GM12878 (cell line): Measurements from ENCODE around the gene PIWIL4. TPM values are rescaled to one million over a fixed set of nuclear protein-coding genes. Genes with fewer than 3 reads are reported as not detected.

Source experiments
- CBX5 ChIP-seq: sonication (generic); IDR thresholded peaks from 2 replicates; pipeline ENCODE4 v1.6.1; 2016; ENCODE audit warnings: low read depth, moderate library complexity, mild to moderate bottlenecking, inconsistent platforms
- LARP7 ChIP-seq: fragments of 450-650 bp; IDR thresholded peaks from 2 replicates; pipeline ENCODE4 v1.6.1; 2017; ENCODE audit warnings: mild to moderate bottlenecking
- polyA plus RNA-seq, 11 experiments: library from polyadenylated mRNA; depleted of rRNA in 4 of 11; unstranded in 6 of 11; stranded (reverse) in 5 of 11; fragments of >200 nt; fragmentation: Nextera tagmentation in 4 of 11; fragmentation: Illumina TruSeq in 1 of 11; extraction: Ambion mirVana in 4 of 11; extraction: Trizol in 1 of 11; gene quantifications; 1 replicate in 1 of 11; 2 replicates in 10 of 11; pipeline versions ENCODE4 v1.2.1 to v1.2.3, GENCODE V29; 2011 to 2016; ENCODE audit warnings: inconsistent platforms in 2 of 11, missing spikeins in 2 of 11, low read depth in 1 of 11
- total RNA-seq, 4 experiments: library from RNA; depleted of rRNA in 3 of 4; stranded (reverse); fragments of >200 nt in 3 of 4; fragmentation: Illumina TruSeq in 1 of 4; extraction: Trizol in 1 of 4; gene quantifications; 2 replicates each; pipeline versions ENCODE4 v1.2.1 to v1.2.3, GENCODE V29; 2013 to 2021
- TF ChIP-seq, protein P1 (sequence below): fragments of 450-650 bp; IDR thresholded peaks from 2 replicates; pipeline ENCODE4 v1.6.1; 2016; ENCODE audit warnings: mild to moderate bottlenecking
- TF ChIP-seq, protein P2 (sequence below): fragments of 150-350 bp; IDR thresholded peaks from 2 replicates; pipeline ENCODE4 v1.6.1; 2014; ENCODE audit warnings: mild to moderate bottlenecking, low read depth, low read length
- TF ChIP-seq, protein P3 (sequence below): fragments of 450-650 bp; formaldehyde crosslinking; IDR thresholded peaks from 2 replicates; pipeline ENCODE4 v1.4.0; 2020; ENCODE audit warnings: mild to moderate bottlenecking, moderate library complexity

PIWIL4 gene
- total and polyA plus RNA-seq, 10 of the 15 experiments (the other 5 are each of a cell fraction or from before 2014, with no cell fraction given), result 0.23 to 13.3 (median 0.47) TPM

DNA sequence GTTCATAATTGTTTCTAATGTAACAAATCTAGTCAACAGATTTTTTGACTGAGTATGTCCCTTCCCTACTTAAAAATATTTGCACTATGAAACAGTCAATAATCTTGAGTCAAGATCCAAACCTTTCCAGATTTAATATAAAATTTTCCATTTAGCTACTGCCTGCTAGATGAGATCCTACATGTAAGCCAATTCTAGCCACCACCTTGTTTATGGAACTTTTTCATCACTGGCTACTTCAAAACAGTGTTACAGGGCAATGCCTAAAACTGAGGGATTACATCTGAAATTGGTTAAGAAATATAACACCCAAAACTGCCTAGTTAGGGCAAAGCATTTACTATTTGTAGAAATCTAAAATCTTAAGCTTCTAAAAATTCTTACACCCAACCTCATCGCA lies 34.0 kb upstream of the PIWIL4 start (continued):
- TF ChIP-seq, protein P1, sequence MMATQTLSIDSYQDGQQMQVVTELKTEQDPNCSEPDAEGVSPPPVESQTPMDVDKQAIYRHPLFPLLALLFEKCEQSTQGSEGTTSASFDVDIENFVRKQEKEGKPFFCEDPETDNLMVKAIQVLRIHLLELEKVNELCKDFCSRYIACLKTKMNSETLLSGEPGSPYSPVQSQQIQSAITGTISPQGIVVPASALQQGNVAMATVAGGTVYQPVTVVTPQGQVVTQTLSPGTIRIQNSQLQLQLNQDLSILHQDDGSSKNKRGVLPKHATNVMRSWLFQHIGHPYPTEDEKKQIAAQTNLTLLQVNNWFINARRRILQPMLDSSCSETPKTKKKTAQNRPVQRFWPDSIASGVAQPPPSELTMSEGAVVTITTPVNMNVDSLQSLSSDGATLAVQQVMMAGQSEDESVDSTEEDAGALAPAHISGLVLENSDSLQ, result no peak
- TF ChIP-seq LARP7 (no peak), CBX5 (no peak)
- TF ChIP-seq, protein P2, sequence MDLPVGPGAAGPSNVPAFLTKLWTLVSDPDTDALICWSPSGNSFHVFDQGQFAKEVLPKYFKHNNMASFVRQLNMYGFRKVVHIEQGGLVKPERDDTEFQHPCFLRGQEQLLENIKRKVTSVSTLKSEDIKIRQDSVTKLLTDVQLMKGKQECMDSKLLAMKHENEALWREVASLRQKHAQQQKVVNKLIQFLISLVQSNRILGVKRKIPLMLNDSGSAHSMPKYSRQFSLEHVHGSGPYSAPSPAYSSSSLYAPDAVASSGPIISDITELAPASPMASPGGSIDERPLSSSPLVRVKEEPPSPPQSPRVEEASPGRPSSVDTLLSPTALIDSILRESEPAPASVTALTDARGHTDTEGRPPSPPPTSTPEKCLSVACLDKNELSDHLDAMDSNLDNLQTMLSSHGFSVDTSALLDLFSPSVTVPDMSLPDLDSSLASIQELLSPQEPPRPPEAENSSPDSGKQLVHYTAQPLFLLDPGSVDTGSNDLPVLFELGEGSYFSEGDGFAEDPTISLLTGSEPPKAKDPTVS, result no peak
- TF ChIP-seq, protein P3, sequence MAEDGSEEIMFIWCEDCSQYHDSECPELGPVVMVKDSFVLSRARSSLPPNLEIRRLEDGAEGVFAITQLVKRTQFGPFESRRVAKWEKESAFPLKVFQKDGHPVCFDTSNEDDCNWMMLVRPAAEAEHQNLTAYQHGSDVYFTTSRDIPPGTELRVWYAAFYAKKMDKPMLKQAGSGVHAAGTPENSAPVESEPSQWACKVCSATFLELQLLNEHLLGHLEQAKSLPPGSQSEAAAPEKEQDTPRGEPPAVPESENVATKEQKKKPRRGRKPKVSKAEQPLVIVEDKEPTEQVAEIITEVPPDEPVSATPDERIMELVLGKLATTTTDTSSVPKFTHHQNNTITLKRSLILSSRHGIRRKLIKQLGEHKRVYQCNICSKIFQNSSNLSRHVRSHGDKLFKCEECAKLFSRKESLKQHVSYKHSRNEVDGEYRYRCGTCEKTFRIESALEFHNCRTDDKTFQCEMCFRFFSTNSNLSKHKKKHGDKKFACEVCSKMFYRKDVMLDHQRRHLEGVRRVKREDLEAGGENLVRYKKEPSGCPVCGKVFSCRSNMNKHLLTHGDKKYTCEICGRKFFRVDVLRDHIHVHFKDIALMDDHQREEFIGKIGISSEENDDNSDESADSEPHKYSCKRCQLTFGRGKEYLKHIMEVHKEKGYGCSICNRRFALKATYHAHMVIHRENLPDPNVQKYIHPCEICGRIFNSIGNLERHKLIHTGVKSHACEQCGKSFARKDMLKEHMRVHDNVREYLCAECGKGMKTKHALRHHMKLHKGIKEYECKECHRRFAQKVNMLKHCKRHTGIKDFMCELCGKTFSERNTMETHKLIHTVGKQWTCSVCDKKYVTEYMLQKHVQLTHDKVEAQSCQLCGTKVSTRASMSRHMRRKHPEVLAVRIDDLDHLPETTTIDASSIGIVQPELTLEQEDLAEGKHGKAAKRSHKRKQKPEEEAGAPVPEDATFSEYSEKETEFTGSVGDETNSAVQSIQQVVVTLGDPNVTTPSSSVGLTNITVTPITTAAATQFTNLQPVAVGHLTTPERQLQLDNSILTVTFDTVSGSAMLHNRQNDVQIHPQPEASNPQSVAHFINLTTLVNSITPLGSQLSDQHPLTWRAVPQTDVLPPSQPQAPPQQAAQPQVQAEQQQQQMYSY (CRISPR knock-in tag), result no peak
